ENCODE data around the gene BEND3. TPM values are rescaled to one million over a fixed set of nuclear protein-coding genes. Genes with fewer than 3 reads are reported as not detected.

The BEND3 gene
- total RNA-seq, 1 donor from 2014 or later = 3.8 TPM

DNA sequence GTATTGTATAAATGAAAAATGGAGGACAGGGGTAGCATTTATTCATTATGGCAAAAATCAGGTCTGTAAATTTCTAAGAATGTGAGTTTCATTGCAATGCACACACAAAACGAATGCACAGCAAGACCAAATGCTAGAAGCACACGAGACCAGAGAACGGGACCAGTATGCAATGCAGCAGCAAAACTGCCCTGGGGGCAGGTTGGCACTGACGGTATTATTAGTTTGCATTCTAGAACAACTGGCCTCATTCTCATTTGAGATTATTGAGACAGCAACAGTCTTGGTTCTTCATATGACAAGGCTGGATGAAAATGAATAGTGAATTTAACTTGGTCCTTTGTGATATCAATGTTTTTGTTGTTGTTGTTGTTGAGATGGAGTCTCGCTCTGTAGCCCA lies 96.3 kb downstream of the BEND3 start:
- intact Hi-C loops (cut with DNase I) = no loop called here
- H3K36me3 ChIP-seq = no peaks in the 10 kb centered on the region
- no peak overlapping the region for H3K4me3 ChIP-seq
- H3K27me3 ChIP-seq = no peaks in the 10 kb centered on the region
- H3K9me3 ChIP-seq = no peaks in the 10 kb centered on the region
- H3K4me1 ChIP-seq = no peaks in the 10 kb centered on the region
- TF ChIP-seq, protein P1, sequence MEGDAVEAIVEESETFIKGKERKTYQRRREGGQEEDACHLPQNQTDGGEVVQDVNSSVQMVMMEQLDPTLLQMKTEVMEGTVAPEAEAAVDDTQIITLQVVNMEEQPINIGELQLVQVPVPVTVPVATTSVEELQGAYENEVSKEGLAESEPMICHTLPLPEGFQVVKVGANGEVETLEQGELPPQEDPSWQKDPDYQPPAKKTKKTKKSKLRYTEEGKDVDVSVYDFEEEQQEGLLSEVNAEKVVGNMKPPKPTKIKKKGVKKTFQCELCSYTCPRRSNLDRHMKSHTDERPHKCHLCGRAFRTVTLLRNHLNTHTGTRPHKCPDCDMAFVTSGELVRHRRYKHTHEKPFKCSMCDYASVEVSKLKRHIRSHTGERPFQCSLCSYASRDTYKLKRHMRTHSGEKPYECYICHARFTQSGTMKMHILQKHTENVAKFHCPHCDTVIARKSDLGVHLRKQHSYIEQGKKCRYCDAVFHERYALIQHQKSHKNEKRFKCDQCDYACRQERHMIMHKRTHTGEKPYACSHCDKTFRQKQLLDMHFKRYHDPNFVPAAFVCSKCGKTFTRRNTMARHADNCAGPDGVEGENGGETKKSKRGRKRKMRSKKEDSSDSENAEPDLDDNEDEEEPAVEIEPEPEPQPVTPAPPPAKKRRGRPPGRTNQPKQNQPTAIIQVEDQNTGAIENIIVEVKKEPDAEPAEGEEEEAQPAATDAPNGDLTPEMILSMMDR (IDR thresholded peaks at IDR 0.05) = no peak
- DNase-seq = no peak
- no peak for ATAC-seq
- no peak overlapping the region for H3K27ac ChIP-seq

Other genes starting within 250 kb of the BEND3 start
- gene CD24, start 140.8 kb downstream of the BEND3 start, total RNA-seq = 63.6 TPM
- gene MTRES1, start 87.3 kb downstream of the BEND3 start, total RNA-seq = 15.1 TPM

Measured in upper lobe of right lung (tissue), 1 donor.